HG03135 (cell line): ENCODE data around the gene TNNC1.

Experiments used
- ATAC-seq: cut with Tn5 transposase; IDR thresholded peaks from one replicate; pipeline ENCODE4 v1.9.1; 2021; ENCODE audit warnings: mild to moderate bottlenecking, moderate library complexity; ENCODE audit not compliant: unreplicated experiment

Gene TNNC1

DNA sequence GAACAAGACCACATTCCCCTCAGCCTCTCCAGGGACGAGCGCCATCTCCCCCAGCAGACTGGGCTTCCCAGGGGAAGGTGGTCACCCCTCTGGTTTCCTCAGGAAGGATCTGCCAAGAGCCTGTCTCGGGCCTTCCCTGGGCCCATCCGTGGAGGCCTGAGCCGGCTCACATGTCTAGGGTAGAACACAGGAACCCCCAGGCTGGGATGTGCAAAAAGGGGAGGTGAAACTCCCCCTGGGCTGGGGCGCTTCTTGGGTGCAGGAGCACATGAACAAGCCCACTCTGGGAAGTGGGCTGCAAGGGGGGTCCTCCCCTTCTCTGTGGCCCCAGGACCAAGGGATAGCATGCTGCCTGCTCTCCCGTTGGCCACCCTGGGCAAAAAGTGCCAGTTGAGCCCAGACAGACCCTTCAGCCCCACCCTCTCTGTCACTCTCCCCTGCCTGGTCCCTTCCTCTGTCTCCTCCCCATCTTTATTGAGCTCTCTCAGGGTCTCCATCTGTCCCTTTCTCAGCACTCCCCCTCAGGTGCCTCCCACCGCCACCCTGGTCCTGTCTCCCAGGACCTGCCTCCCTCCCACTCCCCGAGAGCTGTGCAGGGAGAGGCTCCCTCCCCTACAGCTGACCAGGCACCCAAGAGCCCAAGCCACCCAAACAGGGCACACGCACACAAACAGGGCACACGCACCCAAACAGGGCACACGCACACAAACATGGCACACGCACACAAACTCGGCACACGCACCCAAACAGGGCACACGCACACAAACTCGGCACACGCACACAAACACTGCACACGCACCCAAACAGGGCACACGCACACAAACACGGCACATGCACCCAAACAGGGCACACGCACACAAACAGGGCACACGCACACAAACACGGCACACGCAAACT lies 9.8 kb downstream of the TNNC1 start:
- ATAC-seq: no peak

DNA sequence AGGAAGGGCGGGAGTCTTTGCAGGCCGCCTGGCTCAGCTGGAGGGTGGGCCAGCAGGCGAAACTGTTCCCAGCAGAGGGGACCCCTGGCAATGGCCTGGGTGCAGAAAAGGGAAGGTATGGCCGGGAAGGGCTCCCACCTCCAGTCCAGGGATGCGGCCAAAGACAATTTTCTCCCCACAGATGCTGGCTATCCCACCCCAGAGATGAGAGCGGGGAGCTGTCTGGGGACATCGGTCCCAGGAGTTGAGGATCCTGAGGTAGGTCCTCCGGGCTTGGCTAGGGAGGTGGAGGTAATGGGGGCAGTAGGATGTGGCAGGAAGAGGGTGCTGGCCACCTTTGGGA lies 10.6 kb downstream of the TNNC1 start:
- no peak for ATAC-seq

DNA sequence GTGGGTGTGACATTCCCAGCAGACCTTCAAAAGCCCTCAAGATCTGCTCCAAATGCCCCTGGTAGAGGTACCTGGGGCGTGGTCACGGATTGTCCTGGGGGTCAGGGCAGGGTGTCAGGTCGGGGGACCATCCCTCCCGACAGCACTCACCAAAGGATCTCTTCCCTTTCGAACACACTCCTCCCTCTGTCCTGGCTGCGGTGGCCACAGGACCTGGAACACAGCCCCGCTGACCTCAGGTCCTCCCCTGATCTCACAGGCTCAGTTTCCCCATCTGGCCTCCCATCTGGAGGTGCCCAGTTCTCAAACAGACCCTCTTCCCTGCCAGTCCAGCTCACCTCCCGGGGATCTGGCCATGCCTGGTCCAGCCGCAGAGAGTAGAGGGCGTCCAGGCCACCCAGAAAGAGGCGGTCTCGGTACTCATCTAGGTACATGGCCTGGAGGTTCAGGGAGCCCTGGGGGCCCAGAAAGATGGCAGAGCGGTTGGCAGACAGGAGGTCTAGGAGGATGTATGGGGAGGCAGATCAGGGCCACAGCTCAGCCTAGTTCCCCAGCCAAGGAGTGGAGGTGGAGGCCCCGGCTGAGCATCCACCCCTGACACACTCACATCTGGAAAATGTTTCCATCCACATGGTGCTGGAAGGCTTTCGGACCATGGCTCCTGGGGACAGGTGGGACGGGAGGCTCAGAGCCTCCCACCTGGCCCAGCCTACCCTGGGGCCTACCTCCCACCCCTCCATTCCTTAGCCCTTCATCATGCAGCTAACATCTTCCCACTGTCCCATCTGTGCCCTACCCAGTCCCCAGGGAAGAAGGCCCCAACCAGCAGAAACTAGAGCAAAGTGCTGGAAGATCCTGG lies 11.2 kb downstream of the TNNC1 start:
- ATAC-seq: no peak

DNA sequence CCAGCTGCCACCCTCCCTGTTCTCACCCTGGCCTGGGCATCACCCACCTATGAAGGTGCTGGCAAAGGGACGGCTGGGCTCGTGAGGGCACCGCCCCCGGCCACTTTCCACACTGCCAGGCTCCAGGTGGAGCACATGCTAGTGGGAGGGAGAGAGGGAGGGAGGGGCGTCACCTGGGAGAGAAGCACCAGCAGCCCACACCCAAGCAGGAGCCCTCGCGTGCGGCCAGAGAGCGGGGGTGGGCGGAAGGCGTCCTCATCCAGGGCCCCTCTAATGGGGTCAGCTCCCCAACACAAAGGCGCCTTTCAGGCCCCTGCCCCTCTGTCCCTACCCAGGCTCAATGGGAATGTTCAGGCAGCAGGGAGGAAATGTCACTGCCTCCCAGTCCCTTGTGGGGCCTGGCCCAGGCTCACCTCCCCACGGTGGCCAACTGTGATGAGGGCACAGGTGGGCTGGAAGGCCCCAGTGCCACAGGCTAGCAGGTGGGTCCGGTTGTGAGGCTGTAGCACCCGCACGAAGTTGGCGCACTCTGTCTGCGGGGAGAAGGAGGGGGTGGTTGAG lies 12.0 kb downstream of the TNNC1 start:
- ATAC-seq: no peak

DNA sequence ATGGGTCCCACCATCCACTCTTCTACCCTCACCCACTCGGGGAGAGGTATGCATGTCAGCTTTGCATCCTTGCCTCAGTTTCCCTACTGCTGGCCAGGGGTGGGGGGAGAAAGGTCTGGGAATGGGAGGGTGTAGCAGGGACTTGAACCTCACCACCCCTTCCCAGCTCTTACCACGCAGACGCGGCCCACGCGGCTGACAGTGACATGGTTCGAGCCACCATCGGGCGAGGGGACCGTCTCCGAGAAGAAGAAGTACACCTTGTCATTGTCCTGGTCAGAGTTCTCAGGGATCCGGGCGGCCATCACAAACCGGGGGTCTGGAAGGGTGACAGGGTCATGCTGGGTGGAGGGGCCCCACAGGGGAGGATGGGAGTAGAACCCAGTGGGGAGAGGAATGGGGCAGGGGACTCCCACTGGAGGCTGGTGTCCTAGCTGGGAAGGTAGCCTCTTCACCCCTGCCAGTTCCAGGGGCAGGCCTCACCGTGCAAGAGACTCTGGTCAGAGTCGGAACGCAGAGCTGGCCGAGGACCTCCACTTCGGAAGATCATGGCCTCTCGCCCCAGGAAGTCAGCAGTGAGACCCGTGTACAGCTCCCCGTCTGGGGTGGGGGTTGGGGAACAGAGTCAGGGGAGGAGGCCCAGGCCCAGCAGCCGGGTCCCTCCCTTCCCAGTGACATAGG lies 12.6 kb downstream of the TNNC1 start:
- ATAC-seq: no peak

DNA sequence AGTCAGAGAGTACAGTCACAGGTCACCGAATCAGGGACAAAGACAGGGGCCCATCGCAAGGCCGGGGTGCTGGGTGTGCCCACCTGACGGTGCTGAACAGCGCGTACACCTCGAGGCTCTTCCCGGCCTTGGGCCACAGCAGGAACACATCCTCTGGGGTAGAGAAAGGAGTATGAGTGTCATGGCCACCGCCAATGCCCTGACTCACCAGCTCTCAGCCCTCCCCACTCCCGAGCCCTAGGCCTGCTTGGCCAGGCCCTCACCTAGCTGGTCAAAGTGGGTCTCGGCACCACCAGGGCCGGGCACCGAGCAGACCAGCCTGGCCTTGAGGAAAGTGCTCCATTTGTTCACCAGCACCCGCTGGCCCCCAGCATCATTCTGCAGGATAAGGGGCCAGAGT lies 13.2 kb downstream of the TNNC1 start:
- ATAC-seq: no peak

DNA sequence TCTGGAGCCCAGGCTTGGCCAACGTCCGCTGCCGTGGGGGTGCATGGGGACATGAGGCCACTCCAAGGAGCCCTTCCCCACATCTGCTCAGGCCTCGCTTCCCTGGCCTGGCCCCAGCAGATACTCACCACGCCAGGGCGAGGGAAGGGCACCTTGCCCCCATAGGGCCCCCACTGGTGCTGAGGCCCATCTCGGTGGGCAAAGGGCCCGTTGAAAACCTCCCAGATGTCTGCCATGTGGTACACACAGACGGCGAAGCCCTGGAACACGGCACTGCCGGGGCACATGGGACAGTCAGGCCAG lies 13.6 kb downstream of the TNNC1 start:
- no peak for ATAC-seq

DNA sequence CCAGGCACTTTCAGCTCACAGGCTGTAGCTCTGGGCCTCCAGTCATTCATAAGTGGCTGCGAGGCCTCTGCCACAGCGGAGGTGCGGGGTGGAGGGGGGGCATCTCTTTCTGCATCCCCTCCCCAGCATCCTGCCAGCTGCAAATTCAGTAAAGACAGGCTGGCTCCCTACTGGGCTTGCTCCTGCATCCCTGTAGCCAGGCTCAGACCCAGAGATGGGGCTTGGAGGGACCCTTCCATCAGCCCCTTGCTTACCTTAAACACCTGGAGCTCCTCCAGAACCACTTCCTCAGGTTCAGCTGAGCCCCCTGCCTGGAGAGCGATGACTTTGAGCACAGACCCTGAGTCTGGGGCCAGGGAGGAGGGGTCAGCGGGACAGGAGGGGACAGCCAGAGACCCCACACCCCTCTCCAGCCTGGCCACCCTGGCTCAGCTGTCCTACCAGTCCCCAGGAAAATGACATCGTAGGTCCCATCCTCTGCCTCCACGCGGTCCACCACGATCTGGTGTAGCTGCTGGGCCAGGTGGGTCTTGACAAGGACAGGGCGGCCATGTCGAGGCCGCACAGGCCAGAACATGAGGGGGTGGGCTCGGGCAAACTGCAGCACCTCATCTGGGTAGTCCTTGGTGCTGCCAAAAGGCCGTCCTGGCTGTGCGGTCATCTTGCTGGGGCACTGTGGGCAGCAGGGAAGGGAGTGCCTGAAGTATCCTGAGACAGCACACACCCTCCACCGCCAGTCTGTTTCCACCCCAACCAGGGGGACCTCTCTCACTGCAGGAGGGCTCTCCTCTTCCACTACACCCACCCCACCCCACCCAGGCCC lies 14.2 kb downstream of the TNNC1 start:
- no peak for ATAC-seq

DNA sequence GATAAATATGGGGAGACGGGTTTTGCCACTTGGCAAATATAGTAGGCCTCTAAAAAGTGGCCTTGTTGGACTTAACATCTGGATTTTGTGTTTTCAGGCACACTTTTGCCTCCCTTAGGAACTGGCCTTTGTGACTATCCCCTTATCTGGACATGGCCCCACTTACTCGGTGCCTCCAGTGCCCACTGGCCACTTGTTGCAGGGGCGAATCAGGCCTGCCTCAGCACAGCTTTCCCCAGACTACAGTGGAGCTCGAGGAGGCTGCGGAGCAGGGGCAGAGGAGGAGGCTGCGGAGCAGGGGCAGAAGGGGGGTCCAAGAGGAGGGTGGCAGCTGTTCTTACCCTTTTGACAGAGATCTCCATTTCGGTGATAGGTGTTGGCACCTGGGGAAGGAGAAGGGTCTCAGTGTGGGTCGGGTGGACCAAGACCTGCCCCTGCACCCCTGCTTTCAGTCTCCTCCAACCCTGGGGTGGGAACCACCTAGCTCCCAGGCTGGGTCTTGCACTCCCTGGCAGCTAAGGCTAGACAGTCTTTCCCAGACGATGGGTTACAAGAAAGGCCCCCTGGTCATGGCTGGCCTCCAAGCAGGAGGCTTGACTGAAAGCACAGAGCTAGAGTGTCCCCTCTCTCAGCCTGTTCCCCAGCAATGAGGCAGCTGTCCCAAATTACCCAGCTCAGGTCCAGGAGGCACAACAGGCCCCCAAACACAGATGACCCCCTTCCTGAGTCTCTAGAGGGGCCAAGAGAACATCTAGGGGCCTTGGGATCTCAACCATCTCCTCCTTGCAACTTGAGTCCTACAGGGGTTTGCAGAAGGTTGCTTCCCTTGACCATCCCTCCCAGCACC lies 15.0 kb downstream of the TNNC1 start:
- ATAC-seq: no peak

DNA sequence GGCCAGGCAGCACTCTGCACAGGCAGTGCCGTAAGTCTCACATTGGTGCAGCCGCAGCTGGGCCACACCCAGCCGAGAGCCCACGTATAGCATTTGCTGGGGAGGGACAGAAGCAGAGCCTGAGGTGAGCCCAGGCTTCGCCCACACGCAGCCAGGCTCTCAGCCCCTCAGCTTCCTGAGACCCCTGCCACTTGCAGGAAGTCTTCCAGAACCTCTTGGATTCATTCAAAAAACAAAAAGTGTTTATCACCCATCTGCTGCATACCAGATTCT lies 15.8 kb downstream of the TNNC1 start:
- no peak for ATAC-seq

GRCh38 chr3:52437326-52438103 lies 16.3 kb downstream of the TNNC1 start:
- no peak for ATAC-seq

- ATAC-seq: no peak
Observed at GRCh38 chr3:52436500-52437149, 17.2 kb downstream of the TNNC1 start.

- ATAC-seq: no peak
Observed at GRCh38 chr3:52435246-52436101, 18.4 kb downstream of the TNNC1 start.

- no peak for ATAC-seq
Observed at GRCh38 chr3:52434491-52435115, 19.2 kb downstream of the TNNC1 start.

GRCh38 chr3:52433996-52434479 lies 19.8 kb downstream of the TNNC1 start:
- no peak for ATAC-seq

DNA sequence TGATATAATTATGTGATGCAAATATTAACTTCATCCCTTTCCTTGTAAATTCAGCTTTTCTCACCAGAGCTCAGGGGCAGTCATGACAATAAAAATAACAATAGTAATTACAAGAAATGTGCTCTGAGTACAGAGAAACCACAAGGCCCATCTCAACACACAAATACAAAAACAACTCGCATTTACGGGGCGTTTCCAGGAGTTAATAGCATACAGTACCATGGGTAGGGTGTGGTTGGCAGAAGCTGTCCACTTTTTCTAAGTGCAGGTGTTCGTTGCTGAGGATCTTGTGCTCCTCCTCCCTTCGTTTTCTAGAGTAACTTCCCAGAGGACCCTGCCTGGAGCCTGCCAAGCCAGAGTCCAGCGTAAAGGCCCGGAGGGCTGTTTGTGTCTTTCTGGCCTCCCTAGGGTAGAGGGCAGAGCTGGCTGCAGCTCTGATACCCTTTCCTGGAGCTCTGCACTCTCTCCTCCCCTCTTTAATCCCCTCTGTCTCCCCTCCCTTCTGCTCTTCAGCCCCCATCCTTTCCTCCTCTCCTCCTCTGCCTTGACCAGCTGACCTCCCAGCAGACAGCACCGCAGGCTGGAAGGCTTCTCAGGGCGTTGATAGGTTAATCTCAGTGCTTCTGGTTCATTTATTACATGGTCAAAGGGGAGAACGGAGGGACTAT lies 20.4 kb downstream of the TNNC1 start:
- ATAC-seq: no peak
